Measurements from ENCODE around the gene RHBDD2. TPM values are rescaled to one million over a fixed set of nuclear protein-coding genes. Genes with fewer than 3 reads are reported as not detected.
A peak's percentile ranks its signal among the peaks of the same experiment; 100 is the strongest.

The RHBDD2 gene
- total and polyA plus RNA-seq, 9 of the 15 experiments (the other 6 are each of a cell fraction or from before 2014, with no cell fraction given): 3.3 to 36.7 (median 17.9) TPM

- TF ChIP-seq ZNF584 (CRISPR knock-in tag; IDR thresholded peaks at IDR 0.05; ENCODE audit: low read depth) (peak; percentile 49; the same call in 1 of the 2 replicates), C11orf30 (IDR thresholded peaks at IDR 0.05; ENCODE audit: low read depth) (no peak), THRAP3 (IDR thresholded peaks at IDR 0.05; ENCODE audit: borderline replicate concordance) (no peak), FOXA3 (CRISPR knock-in tag; conservative IDR thresholded peaks at IDR 0.05 in 1 of 2, IDR thresholded peaks at IDR 0.05 in 1 of 2) (no peak), ZNF668 (CRISPR knock-in tag; IDR thresholded peaks at IDR 0.05) (no peak), ZNF311 (CRISPR knock-in tag; IDR thresholded peaks at IDR 0.05) (no peak), ZNF274 (IDR thresholded peaks at IDR 0.05; ENCODE audit: borderline replicate concordance, low read depth, low read length) (no peak), ZNF609 (CRISPR knock-in tag; IDR thresholded peaks at IDR 0.05; ENCODE audit: borderline replicate concordance) (no peak), MYBL2 (IDR thresholded peaks at IDR 0.05; ENCODE audit: low read depth) (no peak), MYBL2 (CRISPR knock-in tag; IDR thresholded peaks at IDR 0.05; ENCODE audit: borderline replicate concordance) (no peak)
- TF ChIP-seq, protein P1, sequence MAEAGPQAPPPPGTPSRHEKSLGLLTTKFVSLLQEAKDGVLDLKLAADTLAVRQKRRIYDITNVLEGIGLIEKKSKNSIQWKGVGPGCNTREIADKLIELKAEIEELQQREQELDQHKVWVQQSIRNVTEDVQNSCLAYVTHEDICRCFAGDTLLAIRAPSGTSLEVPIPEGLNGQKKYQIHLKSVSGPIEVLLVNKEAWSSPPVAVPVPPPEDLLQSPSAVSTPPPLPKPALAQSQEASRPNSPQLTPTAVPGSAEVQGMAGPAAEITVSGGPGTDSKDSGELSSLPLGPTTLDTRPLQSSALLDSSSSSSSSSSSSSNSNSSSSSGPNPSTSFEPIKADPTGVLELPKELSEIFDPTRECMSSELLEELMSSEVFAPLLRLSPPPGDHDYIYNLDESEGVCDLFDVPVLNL (CRISPR knock-in tag; IDR thresholded peaks at IDR 0.05; ENCODE audit: low read depth): no peak
- TF ChIP-seq, protein P2, sequence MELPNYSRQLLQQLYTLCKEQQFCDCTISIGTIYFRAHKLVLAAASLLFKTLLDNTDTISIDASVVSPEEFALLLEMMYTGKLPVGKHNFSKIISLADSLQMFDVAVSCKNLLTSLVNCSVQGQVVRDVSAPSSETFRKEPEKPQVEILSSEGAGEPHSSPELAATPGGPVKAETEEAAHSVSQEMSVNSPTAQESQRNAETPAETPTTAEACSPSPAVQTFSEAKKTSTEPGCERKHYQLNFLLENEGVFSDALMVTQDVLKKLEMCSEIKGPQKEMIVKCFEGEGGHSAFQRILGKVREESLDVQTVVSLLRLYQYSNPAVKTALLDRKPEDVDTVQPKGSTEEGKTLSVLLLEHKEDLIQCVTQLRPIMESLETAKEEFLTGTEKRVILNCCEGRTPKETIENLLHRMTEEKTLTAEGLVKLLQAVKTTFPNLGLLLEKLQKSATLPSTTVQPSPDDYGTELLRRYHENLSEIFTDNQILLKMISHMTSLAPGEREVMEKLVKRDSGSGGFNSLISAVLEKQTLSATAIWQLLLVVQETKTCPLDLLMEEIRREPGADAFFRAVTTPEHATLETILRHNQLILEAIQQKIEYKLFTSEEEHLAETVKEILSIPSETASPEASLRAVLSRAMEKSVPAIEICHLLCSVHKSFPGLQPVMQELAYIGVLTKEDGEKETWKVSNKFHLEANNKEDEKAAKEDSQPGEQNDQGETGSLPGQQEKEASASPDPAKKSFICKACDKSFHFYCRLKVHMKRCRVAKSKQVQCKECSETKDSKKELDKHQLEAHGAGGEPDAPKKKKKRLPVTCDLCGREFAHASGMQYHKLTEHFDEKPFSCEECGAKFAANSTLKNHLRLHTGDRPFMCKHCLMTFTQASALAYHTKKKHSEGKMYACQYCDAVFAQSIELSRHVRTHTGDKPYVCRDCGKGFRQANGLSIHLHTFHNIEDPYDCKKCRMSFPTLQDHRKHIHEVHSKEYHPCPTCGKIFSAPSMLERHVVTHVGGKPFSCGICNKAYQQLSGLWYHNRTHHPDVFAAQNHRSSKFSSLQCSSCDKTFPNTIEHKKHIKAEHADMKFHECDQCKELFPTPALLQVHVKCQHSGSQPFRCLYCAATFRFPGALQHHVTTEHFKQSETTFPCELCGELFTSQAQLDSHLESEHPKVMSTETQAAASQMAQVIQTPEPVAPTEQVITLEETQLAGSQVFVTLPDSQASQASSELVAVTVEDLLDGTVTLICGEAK (IDR thresholded peaks at IDR 0.05): peak; percentile 9; the same call in 1 of the 2 replicates
- TF ChIP-seq, protein P2 (CRISPR knock-in tag; IDR thresholded peaks at IDR 0.05): no peak
These were observed 11.5 kb upstream of the RHBDD2 start (continued) for GRCh38 chr7:75867390-75867717.

Data from K562 (cell line).